Measurements from ENCODE around the gene KIFAP3.

DNA sequence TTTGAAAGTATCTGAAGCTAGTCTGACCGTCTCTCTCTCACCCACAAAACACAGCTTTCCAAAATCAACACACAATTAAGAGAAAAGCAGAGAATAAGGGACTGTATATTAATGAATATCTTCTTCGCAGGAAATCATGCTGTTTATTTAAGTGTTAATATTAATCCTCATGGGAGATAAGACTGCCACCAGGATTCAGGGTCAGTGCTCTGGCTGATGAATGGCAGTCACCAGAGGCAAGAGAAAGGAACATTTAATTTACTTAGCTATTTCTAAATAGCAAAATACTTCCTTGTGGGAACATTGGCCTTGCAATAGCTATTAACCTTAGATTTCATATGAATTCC, 183.0 kb downstream of the KIFAP3 start:
- TF ChIP-seq, protein P1, sequence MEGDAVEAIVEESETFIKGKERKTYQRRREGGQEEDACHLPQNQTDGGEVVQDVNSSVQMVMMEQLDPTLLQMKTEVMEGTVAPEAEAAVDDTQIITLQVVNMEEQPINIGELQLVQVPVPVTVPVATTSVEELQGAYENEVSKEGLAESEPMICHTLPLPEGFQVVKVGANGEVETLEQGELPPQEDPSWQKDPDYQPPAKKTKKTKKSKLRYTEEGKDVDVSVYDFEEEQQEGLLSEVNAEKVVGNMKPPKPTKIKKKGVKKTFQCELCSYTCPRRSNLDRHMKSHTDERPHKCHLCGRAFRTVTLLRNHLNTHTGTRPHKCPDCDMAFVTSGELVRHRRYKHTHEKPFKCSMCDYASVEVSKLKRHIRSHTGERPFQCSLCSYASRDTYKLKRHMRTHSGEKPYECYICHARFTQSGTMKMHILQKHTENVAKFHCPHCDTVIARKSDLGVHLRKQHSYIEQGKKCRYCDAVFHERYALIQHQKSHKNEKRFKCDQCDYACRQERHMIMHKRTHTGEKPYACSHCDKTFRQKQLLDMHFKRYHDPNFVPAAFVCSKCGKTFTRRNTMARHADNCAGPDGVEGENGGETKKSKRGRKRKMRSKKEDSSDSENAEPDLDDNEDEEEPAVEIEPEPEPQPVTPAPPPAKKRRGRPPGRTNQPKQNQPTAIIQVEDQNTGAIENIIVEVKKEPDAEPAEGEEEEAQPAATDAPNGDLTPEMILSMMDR (conservative IDR thresholded peaks at IDR 0.05), result no peak
- TF ChIP-seq ZFX (IDR thresholded peaks at IDR 0.05), result no peak

Measured in C4-2B (cell line).